Stimulated activated CD4-positive, alpha-beta T cell treated with anti-CD3 and anti-CD28 coated beads, Interleukin-2, amount 100 ng/mL, for 4 hours (primary cell): ENCODE measurements around the gene COPZ1.

ENCODE experiments used
- DNase-seq: peaks from one replicate; pipeline ENCODE4 v3.0.0-alpha.2; 2020; ENCODE audit warnings: low read depth

The COPZ1 gene

GRCh38 chr12:54359762-54360351, 34.9 kb downstream of the COPZ1 start:
- DNase-seq, result no peak

- DNase-seq, result peak; percentile 45
Measured at GRCh38 chr12:54360717-54361456, 36.0 kb downstream of the COPZ1 start.

GRCh38 chr12:54363047-54363446, 38.1 kb downstream of the COPZ1 start:
- DNase-seq, result no peak

GRCh38 chr12:54363618-54364017, 38.7 kb downstream of the COPZ1 start:
- no peak for DNase-seq

- no peak for DNase-seq
Measured at GRCh38 chr12:54364413-54364812, 39.5 kb downstream of the COPZ1 start, which contains the start of gene GPR84. Gene GPR84 (minus strand): TSS chr12:54364486. CDS start chr12:54363851, 635 bp downstream.

- DNase-seq, result no peak
Measured at GRCh38 chr12:54368025-54368708, 43.2 kb downstream of the COPZ1 start.

GRCh38 chr12:54368709-54369596, 44.0 kb downstream of the COPZ1 start:
- peak; percentile 82 for DNase-seq

GRCh38 chr12:54369597-54370131, 44.7 kb downstream of the COPZ1 start:
- no peak for DNase-seq

GRCh38 chr12:54370171-54370730, 45.3 kb downstream of the COPZ1 start:
- no peak for DNase-seq

GRCh38 chr12:54371328-54372112, 46.6 kb downstream of the COPZ1 start:
- no peak for DNase-seq

GRCh38 chr12:54372113-54372806, 47.3 kb downstream of the COPZ1 start:
- DNase-seq, result no peak

GRCh38 chr12:54373649-54374561, 49.0 kb downstream of the COPZ1 start:
- DNase-seq, result no peak

GRCh38 chr12:54374562-54375258, 49.8 kb downstream of the COPZ1 start:
- DNase-seq, result no peak

- no peak for DNase-seq
Measured at GRCh38 chr12:54375259-54375579, 50.3 kb downstream of the COPZ1 start.

GRCh38 chr12:54376596-54376995, 51.7 kb downstream of the COPZ1 start:
- no peak for DNase-seq

- no peak for DNase-seq
Measured at GRCh38 chr12:54377007-54377406, 52.1 kb downstream of the COPZ1 start.

- DNase-seq, result no peak
Measured at GRCh38 chr12:54377797-54378515, 53.0 kb downstream of the COPZ1 start.
